HCEC 1CT (cell line): ENCODE measurements around the gene JPH2.

Experiments used
- DNase-seq: peaks from one replicate; pipeline ENCODE4 v3.0.0-alpha.2; 2017

The JPH2 gene

GRCh38 chr20:44073011-44073674, 113.8 kb downstream of the JPH2 start:
- no peak for DNase-seq

- no peak for DNase-seq
These were observed 114.6 kb downstream of the JPH2 start for GRCh38 chr20:44072384-44072783.

GRCh38 chr20:44071526-44072111, 115.4 kb downstream of the JPH2 start:
- DNase-seq = no peak

- no peak for DNase-seq
These were observed 115.9 kb downstream of the JPH2 start for GRCh38 chr20:44071057-44071456.

GRCh38 chr20:44070139-44070900, 116.7 kb downstream of the JPH2 start:
- DNase-seq = no peak

- DNase-seq = no peak
These were observed 117.6 kb downstream of the JPH2 start for GRCh38 chr20:44069203-44070011.

GRCh38 chr20:44068316-44069201, 118.4 kb downstream of the JPH2 start:
- no peak for DNase-seq

- no peak for DNase-seq
These were observed 119.3 kb downstream of the JPH2 start for GRCh38 chr20:44067650-44068081.

- no peak for DNase-seq
These were observed 120.1 kb downstream of the JPH2 start for GRCh38 chr20:44066645-44067606.

GRCh38 chr20:44065401-44066340, 121.3 kb downstream of the JPH2 start:
- no peak for DNase-seq

- DNase-seq = no peak
These were observed 122.2 kb downstream of the JPH2 start for GRCh38 chr20:44064501-44065400.
